ENCODE measurements around the gene TAGAP.

- TF ChIP-seq EZH2 (IDR thresholded peaks at IDR 0.05; ENCODE audit: borderline replicate concordance, low read length): no peak
- no peak for TF ChIP-seq CTCF (IDR thresholded peaks at IDR 0.05; ENCODE audit: low read length)
Measured at GRCh38 chr6:159039885-159040258, 4.9 kb downstream of the TAGAP start.

Measured in OCI-LY1 (cell line).